Body of pancreas (tissue), 4 donors: ENCODE data around the gene UPK3B.

Experiments used
- CTCF ChIP-seq, 7 experiments: fragments of 450-650 bp in 4 of 7; fragments of 200-600 bp in 3 of 7; sonication (generic) in 3 of 7; IDR thresholded peaks; one replicate each; pipeline ENCODE4 v1.5.1; 2016 to 2019; ENCODE audit warnings: antibody characterized with exemption in 7 of 7
- POLR2A ChIP-seq, 3 donors: fragments of 450-650 bp; IDR thresholded peaks; one replicate each; pipeline ENCODE4 v1.6.1; 2016; ENCODE audit warnings: antibody characterized with exemption in 3 of 3, mild to moderate bottlenecking in 2 of 3

- TF ChIP-seq POLR2A (IDR thresholded peaks at IDR 0.05) (no peak), CTCF (IDR thresholded peaks at IDR 0.05) (no peak)
Observed at GRCh38 chr7:76507723-76508406, 2.5 kb upstream of the UPK3B start.
